Thyroid gland (tissue), 4 donors: ENCODE measurements around the gene CCR7. TPM values are rescaled to one million over a fixed set of nuclear protein-coding genes. Genes with fewer than 3 reads are reported as not detected.
A peak's percentile ranks its signal among the peaks of the same experiment; 100 is the strongest.
"Not testable (repeated sequence)": the region's sequence is repeated elsewhere in the genome, so short reads cannot be mapped to it uniquely, and the experiment has no call there.

Experiments used
- DNase-seq, 2 donors: peaks; one replicate each; pipeline ENCODE4 v3.0.0-alpha.2; 2019
- H3K27ac ChIP-seq, 3 donors: fragments of 200-600 bp; sonication (generic); 1 replicate in 2 of 3; 2 replicates in 1 of 3; pipeline ENCODE4 v1.5.1; 2016 to 2019; ENCODE audit warnings: mild to moderate bottlenecking in 1 of 3, moderate library complexity in 1 of 3
- H3K27me3 ChIP-seq: fragments of 200-600 bp; sonication (generic); one replicate; pipeline ENCODE4 v1.5.1; 2019
- H3K36me3 ChIP-seq, 2 donors: fragments of 200-600 bp; sonication (generic); one replicate each; pipeline ENCODE4 v1.5.1; 2016 to 2019
- H3K4me1 ChIP-seq, 2 donors: fragments of 200-600 bp; sonication (generic); one replicate each; pipeline ENCODE4 v1.5.1; 2017 to 2019
- H3K4me3 ChIP-seq, 3 donors: fragments of 200-600 bp; sonication (generic); replicated peaks in 1 of 3; 1 replicate in 2 of 3; 2 replicates in 1 of 3; pipeline ENCODE4 v1.5.1; 2016; ENCODE audit warnings: mild to moderate bottlenecking in 1 of 3
- H3K9me3 ChIP-seq: fragments of 200-600 bp; sonication (generic); one replicate; pipeline ENCODE4 v1.5.1; 2017
- CTCF ChIP-seq, 6 experiments: fragments of 200-600 bp in 3 of 6; fragments of 450-650 bp in 3 of 6; sonication (generic) in 3 of 6; IDR thresholded peaks; one replicate each; pipeline ENCODE4 v1.5.1; 2016 to 2019; ENCODE audit warnings: antibody characterized with exemption in 6 of 6, mild to moderate bottlenecking in 2 of 6, inconsistent platforms in 1 of 6, moderate library complexity in 1 of 6
- POLR2A ChIP-seq, 2 donors: fragments of 450-650 bp; IDR thresholded peaks; one replicate each; pipeline ENCODE4 v1.6.1; 2017; ENCODE audit warnings: antibody characterized with exemption in 2 of 2, mild to moderate bottlenecking in 2 of 2, moderate library complexity in 1 of 2
- WGBS, 2 donors: methylation state at CpG; one replicate each; pipeline ENCODE4 v1.1.5; 2017; 5-methylcytosine and 5-hydroxymethylcytosine counted together
- intact Hi-C: fragments of 100-400 bp; cut with DNase I; formaldehyde crosslinking; loops from one replicate; pipeline ENCODE4 v1.15.1; 2023
- total RNA-seq, 4 donors: library from RNA; depleted of rRNA; stranded (reverse); fragments of >200 nt; gene quantifications; one replicate each; pipeline ENCODE4 v1.2.3, GENCODE V29; 2016

The CCR7 gene
- total RNA-seq, 4 donors from 2014 or later, result 0.27 to 1.6 (median 0.93) TPM; not detected in 1

GRCh38 chr17:40548491-40548981 is 16.7 kb downstream of the CCR7 start:
- no peak overlapping the region for H3K4me3 ChIP-seq
- H3K36me3 ChIP-seq, result no peaks in the 10 kb centered on the region
- intact Hi-C loops, result no loop called here
- DNase-seq, result no peak
- no peak for TF ChIP-seq POLR2A (IDR thresholded peaks at IDR 0.05)
- no peak for TF ChIP-seq CTCF (IDR thresholded peaks at IDR 0.05)
- 69 to 72% methylated on average over 9 of the region's 9 CpGs for WGBS, 2 donors
- H3K4me1 ChIP-seq, result peaks cover 65 to 73% of the 10 kb centered on the region in 2 donors
- peak overlapping the region; percentile 95 to 97 (median 97) for H3K27ac ChIP-seq
- H3K9me3 ChIP-seq, result no peaks in the 10 kb centered on the region
- no peaks in the 10 kb centered on the region for H3K27me3 ChIP-seq

- DNase-seq, result no peak
- intact Hi-C loops, result no loop called here
- H3K4me3 ChIP-seq, result no peak overlapping the region
- peak overlapping the region; percentile 95 to 97 (median 97) for H3K27ac ChIP-seq
- H3K4me1 ChIP-seq, result peaks cover 59 to 71% of the 10 kb centered on the region in 2 donors
- no peak for TF ChIP-seq CTCF (IDR thresholded peaks at IDR 0.05)
- no peak for TF ChIP-seq POLR2A (IDR thresholded peaks at IDR 0.05)
- no peaks in the 10 kb centered on the region for H3K27me3 ChIP-seq
- WGBS, 2 donors, result 86 to 88% methylated on average over 2 of the region's 2 CpGs
- no peaks in the 10 kb centered on the region for H3K36me3 ChIP-seq
- H3K9me3 ChIP-seq, result no peaks in the 10 kb centered on the region
Measured at GRCh38 chr17:40547785-40548478, 17.3 kb downstream of the CCR7 start.

GRCh38 chr17:40547079-40547784 is 18.0 kb downstream of the CCR7 start:
- DNase-seq, result peak in 1 of 2 donors; percentile 17
- H3K27me3 ChIP-seq, result no peaks in the 10 kb centered on the region
- H3K9me3 ChIP-seq, result no peaks in the 10 kb centered on the region
- TF ChIP-seq POLR2A (IDR thresholded peaks at IDR 0.05), result no peak
- TF ChIP-seq CTCF (IDR thresholded peaks at IDR 0.05), result no peak
- H3K36me3 ChIP-seq, result no peaks in the 10 kb centered on the region
- WGBS, 2 donors, result 62 to 70% methylated on average over 11 of the region's 11 CpGs
- no peak overlapping the region for H3K4me3 ChIP-seq
- intact Hi-C loops, result no loop called here
- H3K27ac ChIP-seq, result peak overlapping the region; percentile 95 to 97 (median 97)
- peaks cover 52 to 69% of the 10 kb centered on the region in 2 donors for H3K4me1 ChIP-seq

GRCh38 chr17:40546497-40546896 is 18.8 kb downstream of the CCR7 start:
- H3K27ac ChIP-seq, DNase-seq, H3K9me3 ChIP-seq, H3K27me3 ChIP-seq, intact Hi-C loops, H3K4me3 ChIP-seq, H3K36me3 ChIP-seq: not testable (repeated sequence)
- WGBS, 2 donors, result 94 to 96% methylated on average over 4 of the region's 4 CpGs
- H3K4me1 ChIP-seq, result peaks cover 51 to 69% of the 10 kb centered on the region in 2 donors

GRCh38 chr17:40545660-40546059 is 19.6 kb downstream of the CCR7 start:
- TF ChIP-seq POLR2A (IDR thresholded peaks at IDR 0.05) (no peak), CTCF (IDR thresholded peaks at IDR 0.05) (no peak)
- DNase-seq, result peak in 1 of 2 donors; percentile 1
- Histone ChIP-seq H3K9me3 (no peaks in the 10 kb centered on the region), H3K36me3 (no peaks in the 10 kb centered on the region), H3K4me3 (no peak overlapping the region), H3K27me3 (no peaks in the 10 kb centered on the region), H3K27ac (no peak overlapping the region), H3K4me1 (peaks cover 44 to 69% of the 10 kb centered on the region in 2 donors)
- intact Hi-C loops, result no loop called here
- whole genome bisulfite sequencing, 2 donors, result 91 to 92% methylated on average over 11 of the region's 11 CpGs
